GM21515 (cell line): ENCODE measurements around the gene AKT1S1.

Experiments
- ATAC-seq: cut with Tn5 transposase; IDR thresholded peaks from one replicate; pipeline ENCODE4 v1.9.1; 2021; ENCODE audit not compliant: unreplicated experiment

Gene AKT1S1

DNA sequence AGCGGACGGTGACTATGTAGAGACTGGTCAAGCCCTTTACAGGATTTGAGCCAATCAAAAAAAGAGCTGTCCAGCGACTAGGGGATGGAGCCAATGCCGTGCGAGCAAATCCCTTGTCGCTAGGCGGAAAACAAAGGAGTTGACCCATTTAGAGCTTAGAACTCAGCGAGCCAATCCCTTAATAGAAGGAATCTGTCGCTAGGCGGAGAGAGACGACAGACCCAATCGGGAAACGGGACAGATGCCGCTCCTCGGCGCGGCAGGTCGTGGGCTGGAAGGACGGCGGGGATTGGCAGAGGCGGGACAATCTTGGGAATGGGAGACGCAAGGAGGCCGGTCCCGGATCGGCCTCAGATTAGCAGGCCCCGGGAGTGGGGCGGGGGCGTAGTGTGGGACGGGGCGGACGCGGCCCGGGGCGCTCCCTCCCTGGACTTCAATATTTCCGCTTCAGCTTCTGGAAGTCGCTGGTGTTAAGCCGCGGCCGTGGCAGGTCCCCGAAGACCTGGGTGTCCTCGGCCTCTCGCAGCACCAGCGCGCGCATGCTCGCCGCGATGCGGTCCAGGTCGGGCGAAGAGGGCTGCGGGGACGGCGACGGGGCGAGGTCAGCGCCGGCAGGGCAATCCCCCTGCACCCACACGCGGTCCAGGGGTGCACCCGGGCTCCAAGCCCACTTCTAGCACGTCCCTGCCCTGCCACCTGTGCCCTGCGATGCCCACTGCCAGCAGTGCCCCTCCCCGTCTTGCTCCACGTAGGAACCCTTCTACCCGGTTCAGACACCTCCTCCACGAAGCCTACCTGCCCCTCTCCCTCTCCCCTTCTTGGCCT is 7.5 kb downstream of the AKT1S1 start:
- ATAC-seq, result peak; percentile 55

DNA sequence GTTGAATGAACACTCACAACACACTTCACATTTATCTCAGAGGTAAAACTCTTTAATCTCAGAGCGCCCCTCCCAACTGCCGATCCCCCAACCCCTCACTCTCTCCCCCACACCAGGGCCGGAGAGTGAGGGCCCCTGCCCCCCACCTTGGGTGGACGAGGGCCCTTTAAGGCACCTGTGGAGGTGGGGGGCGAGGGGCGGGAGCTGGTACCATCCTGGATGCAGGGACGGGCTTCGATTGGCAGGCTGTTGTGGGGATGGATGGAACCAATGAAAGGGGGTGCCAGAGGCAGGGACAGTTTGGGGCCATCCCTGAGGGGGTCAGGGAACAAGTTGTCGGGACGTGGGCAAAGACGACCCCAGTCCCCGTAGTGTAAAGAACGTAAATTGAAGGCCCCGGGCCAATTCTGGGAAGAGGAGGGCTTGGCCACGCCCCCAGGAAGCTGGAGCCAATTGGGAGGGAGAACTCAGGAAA is 8.1 kb downstream of the AKT1S1 start:
- no peak for ATAC-seq

DNA sequence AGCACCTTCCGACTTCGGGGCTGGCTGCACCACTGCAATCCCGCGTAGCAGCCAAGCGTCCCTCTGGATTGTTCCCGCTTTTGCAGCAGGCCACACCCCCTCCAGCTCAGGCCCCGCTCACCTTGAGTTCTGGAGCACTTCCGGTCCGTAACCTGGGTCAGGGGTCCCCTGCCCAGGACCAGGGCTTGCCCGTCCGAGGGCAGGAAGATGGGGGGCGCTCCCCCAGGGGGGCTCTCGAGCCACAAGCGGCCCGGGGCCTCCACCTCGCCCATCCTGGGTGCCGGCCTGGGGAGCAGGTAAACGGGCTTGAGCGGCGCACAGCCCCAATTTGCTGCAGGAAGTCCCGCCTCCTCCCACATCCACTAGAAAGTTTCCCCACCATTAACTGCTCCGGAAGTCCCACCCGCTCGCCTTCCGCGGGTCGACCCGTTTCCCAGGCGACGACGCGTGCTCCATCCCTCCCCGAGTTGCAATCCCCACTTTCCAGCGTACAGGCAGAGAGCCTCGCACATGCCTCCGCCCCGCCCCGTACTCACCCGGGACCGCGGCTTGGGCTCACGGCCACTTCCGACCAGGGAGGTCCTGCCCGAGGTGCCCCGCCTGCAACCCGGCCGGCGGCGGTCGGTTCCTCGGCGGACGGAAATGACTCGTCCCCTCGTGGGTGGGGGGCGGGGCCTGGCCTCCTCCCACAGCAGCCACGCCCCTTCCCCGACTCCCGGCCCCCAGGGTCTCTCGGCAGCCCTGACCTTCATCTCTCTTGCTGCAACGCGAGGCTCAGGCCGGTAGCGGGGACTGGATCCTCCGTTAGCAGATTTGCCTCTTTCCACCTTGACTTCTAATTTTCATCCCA is 10.0 kb downstream of the AKT1S1 start, which contains the start of gene PNKP:
Gene PNKP, minus strand, starts transcription at position 644 of the 850 bp plus-strand sequence. Its CDS starts 372 bp downstream, at position 272.
- peak; percentile 37 for ATAC-seq

DNA sequence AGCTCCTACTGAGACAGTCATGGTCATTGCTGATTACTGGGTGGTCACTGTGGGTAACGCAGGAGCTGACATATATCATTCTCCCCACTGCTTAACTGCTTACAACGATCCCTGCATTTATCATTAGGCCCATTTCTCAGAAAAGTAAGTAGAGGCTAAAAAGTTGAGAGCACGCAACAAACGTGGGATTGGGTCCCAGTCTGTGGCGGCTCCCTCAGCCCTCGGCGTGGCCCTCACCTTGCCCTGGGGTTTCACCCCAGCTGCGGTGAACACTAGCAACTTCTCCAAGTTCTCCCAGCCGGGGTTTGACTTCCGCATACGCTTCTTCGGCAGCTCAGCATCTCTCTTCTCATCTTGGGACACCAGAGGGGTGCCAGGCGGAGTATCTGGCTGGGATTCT is 12.3 kb downstream of the AKT1S1 start:
- no peak for ATAC-seq

DNA sequence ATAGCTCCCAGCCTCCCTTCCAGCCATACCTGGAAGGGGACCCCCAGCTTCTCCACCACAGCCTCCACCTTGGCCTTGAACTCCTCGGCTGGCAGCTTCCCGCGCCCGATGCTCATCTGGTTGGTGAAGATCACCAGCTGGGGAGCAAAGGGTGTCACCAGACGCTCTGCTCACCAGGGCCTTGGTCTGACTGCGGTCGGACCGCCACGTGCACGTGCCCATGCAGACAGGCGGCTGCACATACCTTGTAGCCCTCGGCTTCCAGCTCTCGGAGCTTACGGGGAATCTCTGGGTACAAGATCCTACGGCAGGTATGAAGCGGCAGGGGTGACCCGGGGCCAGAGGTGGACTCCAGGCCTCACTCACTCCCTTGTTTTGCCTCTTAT is 13.2 kb downstream of the AKT1S1 start:
- no peak for ATAC-seq

DNA sequence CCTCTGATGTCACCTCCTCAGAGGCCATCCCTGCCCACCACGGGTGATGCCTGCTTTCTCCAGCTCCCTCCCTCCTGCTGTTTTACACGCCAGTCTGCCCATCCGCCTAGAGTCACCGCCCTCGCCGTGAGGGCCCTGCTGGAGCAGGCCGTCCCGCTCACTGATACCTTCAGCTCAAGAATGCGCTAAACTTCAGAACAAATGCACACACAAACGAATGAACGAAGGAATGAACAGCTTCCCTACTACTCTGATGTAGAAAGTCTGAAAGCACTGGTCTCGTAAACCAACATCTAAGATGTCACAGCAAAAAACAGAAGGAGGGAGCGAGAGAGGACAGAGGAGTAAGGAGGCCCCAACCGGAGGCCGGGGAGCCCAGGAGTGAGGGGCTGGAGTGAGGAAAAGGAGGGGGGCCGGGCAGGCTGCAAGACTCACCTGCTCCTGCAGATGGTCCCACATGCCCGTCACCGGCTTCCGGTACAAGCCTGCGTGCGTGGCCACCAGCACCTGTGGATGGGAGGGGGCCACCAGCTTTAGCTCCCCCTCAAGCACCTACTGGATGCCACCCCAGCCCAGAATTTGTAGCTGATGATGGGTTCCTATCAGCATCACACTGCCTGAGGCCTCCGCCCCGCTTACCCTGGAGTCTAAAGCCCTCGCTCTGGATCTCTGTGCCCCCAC is 13.8 kb downstream of the AKT1S1 start:
- ATAC-seq, result no peak

DNA sequence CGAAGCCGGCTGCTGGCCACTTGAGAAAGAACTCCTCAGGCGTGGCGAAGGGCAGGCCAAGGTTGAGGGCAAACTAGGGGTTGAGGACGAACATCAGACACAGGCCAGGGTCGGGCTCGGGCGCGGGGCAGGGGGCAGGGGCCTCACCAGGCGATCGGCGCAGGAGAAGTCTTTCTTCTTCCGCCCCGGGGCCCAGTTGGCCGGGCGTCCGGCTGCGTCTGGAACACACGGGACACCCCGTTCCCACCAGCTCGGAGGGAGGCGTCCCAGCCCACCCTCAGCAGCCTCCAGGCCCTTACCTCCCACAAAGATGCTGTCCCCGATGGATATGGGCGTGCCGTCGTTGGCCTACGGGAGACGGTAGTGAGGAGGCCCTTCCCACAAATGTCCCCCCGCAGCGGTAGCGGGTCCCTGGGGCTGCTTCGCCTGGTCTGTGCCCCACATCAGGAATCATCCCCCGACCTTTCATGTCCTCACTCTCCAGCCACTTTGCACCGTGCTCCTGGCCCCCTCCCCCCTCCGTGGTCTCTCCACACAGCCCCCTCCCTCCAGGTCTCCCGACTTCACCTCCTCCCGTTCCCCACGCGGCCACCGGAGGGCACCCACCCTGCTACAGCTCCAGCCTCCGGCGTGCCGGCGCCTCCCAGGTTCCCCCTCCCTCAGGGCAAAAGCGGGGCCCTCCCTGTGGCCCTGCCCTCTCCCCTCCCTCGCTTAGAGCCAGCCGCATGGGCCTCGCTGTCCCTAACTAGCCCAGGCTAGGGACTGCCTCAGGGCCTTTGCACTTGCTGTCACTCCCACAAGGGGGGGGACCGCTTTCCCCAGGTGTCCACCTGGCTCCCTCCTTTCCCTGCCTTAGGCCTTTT is 14.5 kb downstream of the AKT1S1 start:
- ATAC-seq, result no peak

DNA sequence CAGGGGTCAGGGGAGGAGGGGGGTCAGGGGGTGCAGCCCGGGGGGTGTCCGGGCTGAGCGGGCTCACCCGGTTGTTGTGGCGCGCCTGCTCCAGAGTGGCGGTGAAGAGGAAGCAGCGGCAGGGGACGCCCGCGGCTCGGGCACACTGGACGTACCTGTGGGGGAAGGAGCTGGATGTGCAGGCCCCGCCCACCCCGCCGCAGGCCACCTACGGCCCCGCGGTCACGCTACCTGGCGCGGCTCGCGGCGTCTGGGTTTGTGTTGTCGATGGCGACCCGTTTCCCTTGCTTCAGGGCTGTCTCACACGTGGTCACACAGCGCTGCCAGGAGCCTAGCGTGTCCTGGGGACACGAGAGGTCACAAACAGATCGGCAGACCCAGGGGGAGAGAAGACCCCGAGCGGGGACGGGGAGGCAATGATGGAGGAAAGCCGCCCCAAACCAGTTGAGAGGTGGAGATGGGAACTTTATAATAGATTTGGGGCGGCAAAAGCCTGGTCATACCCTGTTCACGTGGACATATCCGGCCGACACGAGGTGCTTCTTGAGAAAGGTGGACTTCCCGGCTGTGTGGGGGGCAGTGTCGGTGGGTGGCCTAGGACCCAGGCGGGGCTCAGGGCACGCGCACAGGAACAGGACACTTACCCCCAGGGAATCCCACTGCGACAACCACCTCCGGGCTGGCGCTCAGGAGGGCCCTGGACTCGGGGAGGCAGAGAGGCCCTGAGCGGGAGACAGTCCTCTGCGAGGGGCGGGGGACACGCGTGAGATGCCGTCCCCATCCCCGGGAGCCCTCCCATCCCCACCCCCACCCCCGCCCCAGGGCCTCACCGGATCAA is 15.4 kb downstream of the AKT1S1 start:
- ATAC-seq, result no peak

DNA sequence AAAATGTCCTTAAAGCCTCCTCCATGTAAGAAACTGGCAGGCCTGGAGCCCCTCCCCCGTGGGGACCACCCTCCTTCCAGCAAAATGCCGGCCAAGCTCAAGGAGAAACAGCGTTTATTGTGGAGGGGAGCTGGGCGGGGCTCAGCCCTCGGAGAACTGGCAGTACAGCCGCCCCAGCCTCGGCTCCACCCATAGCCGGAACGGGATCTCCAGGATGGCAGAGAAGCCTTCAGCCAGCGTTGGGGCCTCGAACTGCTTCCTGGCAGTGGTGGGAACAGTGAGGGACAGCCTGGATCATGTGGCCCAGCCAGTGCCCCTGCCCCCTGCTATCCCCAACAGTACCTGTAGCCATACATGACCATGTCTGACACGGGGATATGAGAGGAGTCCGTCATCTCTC is 16.0 kb downstream of the AKT1S1 start:
- no peak for ATAC-seq

DNA sequence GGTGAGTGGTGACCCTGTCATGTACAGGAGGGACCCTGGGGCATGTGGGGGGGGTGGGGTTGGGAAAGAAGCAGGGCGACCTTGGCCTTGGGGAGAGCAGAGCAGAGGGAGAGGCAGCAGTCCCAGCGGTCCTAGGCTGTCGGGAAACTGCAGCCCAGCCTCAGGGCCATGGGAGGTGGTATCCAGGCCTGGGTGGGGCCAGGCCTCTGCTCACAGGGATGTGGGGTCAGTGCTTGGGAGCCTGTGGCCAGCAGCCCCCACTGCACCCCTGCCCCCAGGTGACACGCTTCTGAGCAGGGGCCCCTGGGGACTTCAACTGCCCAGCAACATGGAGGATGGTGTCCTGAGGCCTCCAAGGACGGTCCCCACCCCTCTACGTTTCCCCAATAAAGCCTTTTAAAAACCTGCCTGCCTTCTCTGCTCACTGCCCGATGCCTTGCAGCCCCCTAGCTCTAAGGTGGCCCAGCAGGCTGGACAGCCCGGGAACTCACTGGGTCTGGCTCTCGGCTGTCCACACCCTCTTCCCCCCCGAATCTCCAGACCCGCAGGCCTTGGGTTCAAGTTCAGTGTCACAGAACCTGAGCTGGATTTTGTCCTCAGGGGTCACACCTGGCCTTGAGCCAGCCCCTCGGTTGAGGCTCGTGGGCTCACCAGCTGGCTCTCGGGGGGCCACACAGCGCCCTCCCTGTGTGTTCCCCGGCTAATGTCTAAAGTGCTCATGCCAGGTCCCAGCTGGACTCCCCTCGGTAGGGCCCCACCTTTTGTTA is 16.6 kb downstream of the AKT1S1 start:
- no peak for ATAC-seq

DNA sequence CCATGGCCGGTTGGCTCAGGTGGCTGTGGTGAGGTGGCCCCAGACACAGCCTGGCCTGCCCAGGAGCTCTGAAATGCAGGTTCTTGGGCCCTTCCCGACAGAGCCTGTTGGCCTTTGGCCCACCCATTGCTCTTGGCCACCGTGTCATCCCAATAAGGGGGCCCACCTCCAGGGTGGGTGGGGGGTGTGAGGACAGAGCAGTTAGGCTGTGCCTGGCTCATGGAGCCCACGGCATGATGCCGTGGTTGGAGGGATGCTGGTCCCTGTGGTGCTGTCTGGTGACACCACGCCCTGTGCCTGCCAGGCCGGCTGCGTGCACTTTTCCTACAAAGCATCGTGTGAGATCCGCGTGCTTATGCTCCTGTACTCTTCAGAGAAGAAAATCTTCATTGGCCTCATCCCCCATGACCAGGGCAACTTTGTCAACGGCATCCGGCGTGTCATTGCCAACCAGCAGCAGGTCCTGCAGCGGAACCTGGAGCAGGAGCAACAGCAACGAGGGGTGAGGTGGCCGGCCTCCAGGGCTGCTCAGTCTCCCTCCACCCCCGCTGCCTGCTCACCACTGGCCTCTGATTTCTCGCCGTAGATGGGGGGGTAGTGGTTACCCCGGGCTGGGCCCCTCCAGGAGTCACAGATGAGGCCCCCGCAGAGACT is 17.3 kb downstream of the AKT1S1 start:
- no peak for ATAC-seq

DNA sequence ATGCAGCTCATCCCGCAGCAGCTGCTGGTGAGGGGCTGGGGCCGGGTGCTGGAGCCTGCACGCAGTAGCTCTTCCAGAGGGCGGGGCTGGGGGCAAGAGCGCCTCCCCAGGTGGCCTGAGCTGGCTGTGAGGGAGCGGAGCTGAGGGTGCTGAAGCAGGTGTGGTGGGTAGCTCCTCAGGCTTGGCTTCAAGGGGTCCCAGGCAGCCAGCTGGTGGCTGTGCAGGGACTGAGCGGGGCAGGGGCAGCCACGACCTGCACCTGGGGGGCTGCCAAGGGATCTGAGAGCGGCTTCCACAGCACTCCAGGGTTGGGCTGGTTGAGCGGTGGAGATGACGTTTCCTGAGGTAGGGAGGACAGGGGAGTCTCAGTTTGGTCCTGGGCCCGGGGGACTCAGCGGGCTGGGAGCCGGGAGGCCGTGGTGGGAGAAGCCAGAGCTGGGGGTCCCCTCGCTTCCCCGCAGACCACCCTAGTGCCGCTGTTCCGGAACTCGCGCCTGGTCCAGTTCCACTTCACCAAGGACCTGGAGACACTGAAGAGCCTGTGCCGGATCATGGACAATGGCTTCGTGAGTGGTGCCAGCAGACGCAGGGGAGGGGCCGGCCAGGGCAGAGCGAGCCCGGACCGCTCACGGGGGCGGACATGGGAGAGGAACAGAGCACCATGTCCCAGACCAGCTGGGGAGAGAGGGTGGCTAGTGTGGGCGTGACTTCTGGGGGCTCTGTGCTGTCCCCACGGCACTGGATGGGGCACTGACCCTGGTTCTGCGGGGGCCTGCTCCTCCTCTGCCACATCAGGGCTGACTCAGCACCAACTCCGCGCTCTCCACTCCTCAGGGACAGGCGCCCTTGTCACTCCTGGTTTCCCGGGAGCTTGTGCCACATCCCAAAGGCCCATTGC is 18.8 kb downstream of the AKT1S1 start:
- no peak for ATAC-seq

DNA sequence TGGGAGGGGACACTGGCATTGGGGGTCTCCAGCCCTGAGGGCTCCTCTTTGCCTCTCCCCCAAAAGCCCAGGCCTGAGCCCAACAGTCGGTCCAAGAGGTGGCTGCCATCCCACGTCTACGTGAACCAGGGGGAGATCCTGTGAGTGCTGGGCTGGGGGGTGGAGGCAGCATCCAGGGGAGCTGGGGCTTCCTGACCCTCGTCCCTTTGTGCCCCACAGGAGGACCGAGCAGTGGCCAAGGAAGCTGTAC is 19.4 kb downstream of the AKT1S1 start:
- no peak for ATAC-seq

DNA sequence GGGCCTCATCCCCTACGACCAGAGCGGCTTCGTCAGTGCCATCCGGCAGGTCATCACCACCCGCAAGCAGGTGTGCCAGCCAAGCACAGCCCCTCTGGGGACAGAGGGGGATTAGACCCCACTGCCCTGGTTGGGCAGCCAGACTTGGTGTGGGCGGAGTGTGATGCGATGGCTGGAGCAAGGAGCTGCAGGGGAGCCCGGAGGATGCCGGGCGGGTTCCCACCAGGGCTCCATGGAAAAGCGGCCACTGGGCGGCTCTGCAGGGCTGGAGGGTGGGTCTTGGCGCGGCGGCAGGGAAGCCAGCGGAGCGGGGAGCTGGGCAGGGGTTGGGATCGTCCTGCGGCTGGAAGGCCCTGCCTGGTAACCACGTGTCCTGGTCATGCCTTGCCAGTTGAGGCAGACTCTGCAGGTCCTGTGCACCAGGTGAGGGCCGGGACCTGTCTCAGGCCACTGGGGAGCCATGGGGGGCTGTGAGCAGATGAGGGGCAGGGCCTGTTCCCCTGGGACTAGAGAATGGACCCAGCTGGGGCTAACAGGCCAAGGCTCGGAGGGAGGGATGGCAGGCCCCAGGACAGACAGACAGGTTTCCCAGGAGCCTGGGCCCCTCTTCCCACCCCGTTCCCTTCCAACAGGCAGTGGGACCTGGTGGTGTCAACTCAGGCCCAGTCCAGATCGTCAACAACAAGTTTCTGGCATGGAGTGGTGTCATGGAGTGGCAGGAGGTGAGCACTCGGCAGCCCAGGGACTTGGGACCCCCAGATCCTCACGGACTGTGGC is 19.9 kb downstream of the AKT1S1 start:
- no peak for ATAC-seq

DNA sequence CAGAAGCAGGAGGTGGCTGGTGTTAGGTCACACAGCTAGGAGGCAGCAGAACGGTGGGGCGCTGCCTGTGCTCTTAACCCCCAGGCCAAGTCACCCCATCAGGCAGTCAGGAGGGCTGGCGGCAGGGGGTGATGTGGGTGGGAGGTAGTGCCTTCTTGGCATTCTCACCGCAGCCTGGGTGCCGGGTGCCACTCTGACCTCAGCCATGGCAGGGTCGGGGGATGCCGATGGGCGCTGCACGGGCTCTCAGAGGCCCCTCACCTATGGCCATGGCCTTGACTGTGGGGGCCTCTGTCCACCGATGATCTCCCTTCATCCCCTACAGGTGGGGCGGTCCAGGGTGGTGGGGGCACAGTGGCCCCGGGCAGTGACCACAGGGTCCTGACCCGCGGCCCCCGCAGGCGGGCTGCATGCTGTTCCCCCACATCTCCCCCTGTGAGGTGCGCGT is 20.6 kb downstream of the AKT1S1 start:
- no peak for ATAC-seq

DNA sequence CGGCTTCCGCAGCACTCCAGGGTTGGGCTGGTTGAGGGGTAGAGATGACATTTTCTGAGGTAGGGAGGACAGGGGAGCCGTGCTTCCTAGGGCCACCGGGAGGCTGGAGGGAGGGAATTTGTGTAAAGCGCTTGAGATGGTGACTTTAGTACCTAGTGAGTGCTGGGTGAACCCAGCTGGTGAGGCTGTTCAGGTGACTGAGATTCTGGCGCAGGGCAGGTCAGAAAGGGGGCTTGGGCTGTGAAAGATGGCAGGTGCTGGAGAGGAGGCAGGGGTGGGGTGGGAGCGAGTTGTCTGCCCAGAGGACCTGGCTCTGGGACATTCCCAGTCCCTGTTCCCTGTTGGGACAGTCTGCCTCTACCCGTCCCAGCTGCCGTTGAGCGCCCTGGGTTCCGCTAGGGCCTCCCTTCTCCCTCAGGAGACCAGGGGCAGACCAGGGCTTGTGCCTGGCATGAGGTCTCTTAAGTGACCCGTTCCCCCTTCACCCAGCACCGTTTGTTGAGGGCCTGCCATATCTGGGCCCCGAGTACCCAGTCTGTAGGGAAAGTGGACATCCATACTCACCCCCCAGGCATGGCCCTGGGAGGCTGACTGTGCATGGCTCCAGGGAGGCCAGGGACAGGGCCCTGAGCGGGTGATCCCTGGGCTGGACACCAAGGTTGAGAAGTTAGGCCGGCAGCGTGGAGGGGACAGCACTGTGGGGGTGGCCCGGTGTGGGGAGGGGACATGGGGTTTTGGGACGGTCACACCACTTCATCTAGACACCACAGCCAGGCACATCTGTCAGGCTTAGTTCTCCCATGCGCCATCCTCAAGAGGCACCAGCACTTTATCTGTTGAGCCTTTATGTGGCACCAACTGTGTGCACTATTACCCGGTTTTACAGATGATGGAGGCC is 21.2 kb downstream of the AKT1S1 start:
- no peak for ATAC-seq
